Heart left ventricle (tissue), 13 donors: ENCODE results near the gene HMGCR.

ENCODE experiments used
- CTCF ChIP-seq, 12 donors: fragments of 200-600 bp; sonication (generic) in 4 of 12; IDR thresholded peaks; one replicate each; pipeline versions ENCODE4 v1.5.0 to v1.8.0; 2018 to 2022; ENCODE audit warnings: antibody characterized with exemption in 12 of 12, mild to moderate bottlenecking in 5 of 12
- POLR2A ChIP-seq, 2 donors: fragments of 450-650 bp; IDR thresholded peaks; one replicate each; pipeline ENCODE4 v1.6.1; 2017; ENCODE audit warnings: antibody characterized with exemption in 2 of 2, mild to moderate bottlenecking in 2 of 2, moderate library complexity in 2 of 2
- donor health status: ischemic (EF 13 %, LVEDD 7.1; RV severe dilation, severe dysfunction).
- donor health status: DM: no; HTN: yes; CAD: no.
- donor health status: DM: no; HTN: no; CAD: no.
- donor health status: ischemic (EF 25% LVEDD 6.9; RV normal size, moderate dysfunction).
- donor health status: ischemic (EF 25% LVEDD 5.7; RV mildly dilated, moderate dysfunction).
- donor health status: ischemic (EF 35%, LVEDD 5.7; RV mildly dilated, moderate dysfunction).
- donor health status: nonischemic (EF 11% LVEDD 7.7; RV severe dilation, severe dysfunction).
- donor health status: DM: yes; HTN: yes; CAD: no.
- donor health status: PGD.
- donor health status: ischemic (EF 29% LVEDD 5.4; RV normal size, mild dysfunction).
- donor health status: nonischemic (EF 23%, LVEDD 6.1; RV moderate dilation, normal function).

GRCh38 chr5:75384218-75384617 is 47.2 kb downstream of the HMGCR start:
- TF ChIP-seq CTCF (IDR thresholded peaks at IDR 0.05), result no peak
- no peak for TF ChIP-seq POLR2A (IDR thresholded peaks at IDR 0.05)
